HG03442 (cell line): ENCODE measurements around the gene MYCT1.
"Not testable (repeated sequence)": the region's sequence is repeated elsewhere in the genome, so short reads cannot be mapped to it uniquely, and the experiment has no call there.

Experiments used
- ATAC-seq: cut with Tn5 transposase; IDR thresholded peaks from one replicate; pipeline ENCODE4 v1.9.1; 2021; ENCODE audit warnings: mild to moderate bottlenecking, moderate library complexity; ENCODE audit not compliant: unreplicated experiment

The MYCT1 gene

GRCh38 chr6:152697634-152698033 lies at the start of gene MYCT1:
Gene MYCT1, plus strand, starts transcription at chr6:152697897. Its CDS starts 6 bp downstream, at chr6:152697903.
- no peak for ATAC-seq

- no peak for ATAC-seq
Observed at GRCh38 chr6:152648105-152648504, 49.6 kb upstream of the MYCT1 start.

GRCh38 chr6:152651986-152652385 lies 45.7 kb upstream of the MYCT1 start:
- no peak for ATAC-seq

GRCh38 chr6:152661776-152662175 lies 35.9 kb upstream of the MYCT1 start:
- ATAC-seq, result no peak

- ATAC-seq, result no peak
Observed at GRCh38 chr6:152669895-152670294, 27.8 kb upstream of the MYCT1 start.

- ATAC-seq, result no peak
Observed at GRCh38 chr6:152671171-152671570, 26.5 kb upstream of the MYCT1 start.

GRCh38 chr6:152673236-152673635 lies 24.5 kb upstream of the MYCT1 start:
- no peak for ATAC-seq

GRCh38 chr6:152680151-152680550 lies 17.5 kb upstream of the MYCT1 start:
- no peak for ATAC-seq

- ATAC-seq, result no peak
Observed at GRCh38 chr6:152680879-152681517, 16.7 kb upstream of the MYCT1 start.

GRCh38 chr6:152682141-152682540 lies 15.6 kb upstream of the MYCT1 start:
- ATAC-seq, result no peak

- not testable (repeated sequence) for ATAC-seq
Observed at GRCh38 chr6:152682935-152683334, 14.8 kb upstream of the MYCT1 start.

GRCh38 chr6:152685819-152686218 lies 11.9 kb upstream of the MYCT1 start:
- ATAC-seq, result no peak

GRCh38 chr6:152695372-152696045 lies 2.2 kb upstream of the MYCT1 start:
- ATAC-seq, result no peak

GRCh38 chr6:152696522-152696921 lies 1.2 kb upstream of the MYCT1 start:
- ATAC-seq, result no peak

- no peak for ATAC-seq
Observed at GRCh38 chr6:152698692-152699091, 995 bp downstream of the MYCT1 start.

- no peak for ATAC-seq
Observed at GRCh38 chr6:152700427-152700826, 2.7 kb downstream of the MYCT1 start.

GRCh38 chr6:152701081-152701862 lies 3.6 kb downstream of the MYCT1 start:
- ATAC-seq, result no peak

- no peak for ATAC-seq
Observed at GRCh38 chr6:152701863-152702401, 4.2 kb downstream of the MYCT1 start.

- not testable (repeated sequence) for ATAC-seq
Observed at GRCh38 chr6:152703750-152704149, 6.1 kb downstream of the MYCT1 start.

- no peak for ATAC-seq
Observed at GRCh38 chr6:152705327-152705726, 7.6 kb downstream of the MYCT1 start.

GRCh38 chr6:152716322-152716721 lies 18.6 kb downstream of the MYCT1 start:
- ATAC-seq, result no peak

GRCh38 chr6:152720974-152721373 lies 23.3 kb downstream of the MYCT1 start:
- ATAC-seq, result no peak
